ENCODE results near the gene CDH12.

The CDH12 gene

GRCh38 chr5:21893161-21893560 lies 960.0 kb downstream of the CDH12 start:
- Histone ChIP-seq H3K9ac (no peak overlapping the region), H3K36me3 (no peaks in the 10 kb centered on the region), H3K4me2 (no peak overlapping the region), H3K27me3 (no peaks in the 10 kb centered on the region), H3K9me3 (no peaks in the 10 kb centered on the region), H3K4me3 (no peak overlapping the region), H3K27ac (no peak overlapping the region), H3K4me1 (no peaks in the 10 kb centered on the region), H4K20me1 (no peaks in the 10 kb centered on the region)
- TF ChIP-seq Cebpa-rat (IDR thresholded peaks at IDR 0.05): no peak

GRCh38 chr5:21889581-21889980 lies 963.6 kb downstream of the CDH12 start:
- Histone ChIP-seq H3K36me3 (no peaks in the 10 kb centered on the region), H3K9me3 (no peaks in the 10 kb centered on the region), H3K27ac (no peak overlapping the region), H3K4me1 (no peaks in the 10 kb centered on the region), H3K4me3 (no peak overlapping the region), H3K27me3 (no peaks in the 10 kb centered on the region), H3K4me2 (no peak overlapping the region), H4K20me1 (no peaks in the 10 kb centered on the region), H3K9ac (no peak overlapping the region)
- TF ChIP-seq Cebpa-rat (IDR thresholded peaks at IDR 0.05): no peak

- Histone ChIP-seq H3K27ac (no peak overlapping the region), H3K4me2 (no peak overlapping the region), H4K20me1 (no peaks in the 10 kb centered on the region), H3K36me3 (no peaks in the 10 kb centered on the region), H3K4me3 (no peak overlapping the region), H3K9me3 (no peaks in the 10 kb centered on the region), H3K27me3 (no peaks in the 10 kb centered on the region), H3K9ac (no peak overlapping the region), H3K4me1 (no peaks in the 10 kb centered on the region)
- TF ChIP-seq Cebpa-rat (IDR thresholded peaks at IDR 0.05): no peak
These were observed 970.9 kb downstream of the CDH12 start for GRCh38 chr5:21882074-21882745.

- Histone ChIP-seq H3K4me1 (no peaks in the 10 kb centered on the region), H3K9me3 (no peaks in the 10 kb centered on the region), H3K36me3 (no peaks in the 10 kb centered on the region), H4K20me1 (no peaks in the 10 kb centered on the region), H3K9ac (no peak overlapping the region), H3K27me3 (no peaks in the 10 kb centered on the region), H3K4me2 (no peak overlapping the region), H3K27ac (no peak overlapping the region), H3K4me3 (no peak overlapping the region)
- no peak for TF ChIP-seq Cebpa-rat (IDR thresholded peaks at IDR 0.05)
These were observed 973.0 kb downstream of the CDH12 start for GRCh38 chr5:21880164-21880563.

- Histone ChIP-seq H3K4me1 (no peaks in the 10 kb centered on the region), H3K36me3 (no peaks in the 10 kb centered on the region), H3K9ac (no peak overlapping the region), H3K4me2 (no peak overlapping the region), H3K9me3 (no peaks in the 10 kb centered on the region), H3K4me3 (no peak overlapping the region), H4K20me1 (no peaks in the 10 kb centered on the region), H3K27ac (no peak overlapping the region), H3K27me3 (no peaks in the 10 kb centered on the region)
- TF ChIP-seq Cebpa-rat (IDR thresholded peaks at IDR 0.05): no peak
These were observed 990.2 kb downstream of the CDH12 start for GRCh38 chr5:21862986-21863385.

GRCh38 chr5:21858441-21858840 lies 994.7 kb downstream of the CDH12 start:
- Histone ChIP-seq H3K36me3 (no peaks in the 10 kb centered on the region), H3K4me3 (no peak overlapping the region), H3K27ac (no peak overlapping the region), H3K9me3 (no peaks in the 10 kb centered on the region), H3K4me2 (no peak overlapping the region), H4K20me1 (no peaks in the 10 kb centered on the region), H3K27me3 (no peaks in the 10 kb centered on the region), H3K4me1 (no peaks in the 10 kb centered on the region), H3K9ac (no peak overlapping the region)
- TF ChIP-seq Cebpa-rat (IDR thresholded peaks at IDR 0.05): no peak

- no peak overlapping the region for H3K4me3 ChIP-seq
- H3K36me3 ChIP-seq: no peaks in the 10 kb centered on the region
- no peak for TF ChIP-seq Cebpa-rat (IDR thresholded peaks at IDR 0.05)
- H3K9me3 ChIP-seq: no peaks in the 10 kb centered on the region
- no peak overlapping the region for H3K27ac ChIP-seq
- H3K4me2 ChIP-seq: no peak overlapping the region
- H3K9ac ChIP-seq: no peak overlapping the region
- no peaks in the 10 kb centered on the region for H3K4me1 ChIP-seq
- H3K27me3 ChIP-seq: no peaks in the 10 kb centered on the region
- no peaks in the 10 kb centered on the region for H4K20me1 ChIP-seq
These were observed 996.2 kb downstream of the CDH12 start for GRCh38 chr5:21856987-21857386.

GRCh38 chr5:21847300-21847699 lies 1005.8 kb downstream of the CDH12 start:
- H3K36me3 ChIP-seq: no peaks in the 10 kb centered on the region
- no peak overlapping the region for H3K27ac ChIP-seq
- no peaks in the 10 kb centered on the region for H3K4me1 ChIP-seq
- TF ChIP-seq Cebpa-rat (IDR thresholded peaks at IDR 0.05): no peak
- no peaks in the 10 kb centered on the region for H3K9me3 ChIP-seq
- no peaks in the 10 kb centered on the region for H4K20me1 ChIP-seq
- no peak overlapping the region for H3K9ac ChIP-seq
- H3K4me2 ChIP-seq: no peak overlapping the region
- no peak overlapping the region for H3K4me3 ChIP-seq
- H3K27me3 ChIP-seq: no peaks in the 10 kb centered on the region

- H3K36me3 ChIP-seq: no peaks in the 10 kb centered on the region
- no peak overlapping the region for H3K4me2 ChIP-seq
- no peak for TF ChIP-seq Cebpa-rat (IDR thresholded peaks at IDR 0.05)
- H3K9ac ChIP-seq: no peak overlapping the region
- no peaks in the 10 kb centered on the region for H4K20me1 ChIP-seq
- no peak overlapping the region for H3K27ac ChIP-seq
- H3K4me1 ChIP-seq: no peaks in the 10 kb centered on the region
- H3K9me3 ChIP-seq: no peaks in the 10 kb centered on the region
- no peaks in the 10 kb centered on the region for H3K27me3 ChIP-seq
- no peak overlapping the region for H3K4me3 ChIP-seq
These were observed 1008.2 kb downstream of the CDH12 start for GRCh38 chr5:21844960-21845359.

- Histone ChIP-seq H3K4me1 (no peaks in the 10 kb centered on the region), H3K27ac (no peak overlapping the region), H3K9ac (no peak overlapping the region), H3K4me2 (no peak overlapping the region), H3K9me3 (no peaks in the 10 kb centered on the region), H3K27me3 (no peaks in the 10 kb centered on the region), H3K4me3 (no peak overlapping the region), H4K20me1 (no peaks in the 10 kb centered on the region), H3K36me3 (no peaks in the 10 kb centered on the region)
- TF ChIP-seq Cebpa-rat (IDR thresholded peaks at IDR 0.05): no peak
These were observed 1018.3 kb downstream of the CDH12 start for GRCh38 chr5:21834863-21835262.

Data from BLaER1 (cell line).